Activated CD8-positive, alpha-beta memory T cell treated with anti-CD3 and anti-CD28 coated beads for 24 hours (primary cell): ENCODE measurements around the gene DIAPH3.
"Not testable (repeated sequence)": the region's sequence is repeated elsewhere in the genome, so short reads cannot be mapped to it uniquely, and the experiment has no call there.

Experiments used
- DNase-seq: peaks from one replicate; pipeline ENCODE4 v3.0.0-alpha.2; 2020

Gene DIAPH3, protein sequence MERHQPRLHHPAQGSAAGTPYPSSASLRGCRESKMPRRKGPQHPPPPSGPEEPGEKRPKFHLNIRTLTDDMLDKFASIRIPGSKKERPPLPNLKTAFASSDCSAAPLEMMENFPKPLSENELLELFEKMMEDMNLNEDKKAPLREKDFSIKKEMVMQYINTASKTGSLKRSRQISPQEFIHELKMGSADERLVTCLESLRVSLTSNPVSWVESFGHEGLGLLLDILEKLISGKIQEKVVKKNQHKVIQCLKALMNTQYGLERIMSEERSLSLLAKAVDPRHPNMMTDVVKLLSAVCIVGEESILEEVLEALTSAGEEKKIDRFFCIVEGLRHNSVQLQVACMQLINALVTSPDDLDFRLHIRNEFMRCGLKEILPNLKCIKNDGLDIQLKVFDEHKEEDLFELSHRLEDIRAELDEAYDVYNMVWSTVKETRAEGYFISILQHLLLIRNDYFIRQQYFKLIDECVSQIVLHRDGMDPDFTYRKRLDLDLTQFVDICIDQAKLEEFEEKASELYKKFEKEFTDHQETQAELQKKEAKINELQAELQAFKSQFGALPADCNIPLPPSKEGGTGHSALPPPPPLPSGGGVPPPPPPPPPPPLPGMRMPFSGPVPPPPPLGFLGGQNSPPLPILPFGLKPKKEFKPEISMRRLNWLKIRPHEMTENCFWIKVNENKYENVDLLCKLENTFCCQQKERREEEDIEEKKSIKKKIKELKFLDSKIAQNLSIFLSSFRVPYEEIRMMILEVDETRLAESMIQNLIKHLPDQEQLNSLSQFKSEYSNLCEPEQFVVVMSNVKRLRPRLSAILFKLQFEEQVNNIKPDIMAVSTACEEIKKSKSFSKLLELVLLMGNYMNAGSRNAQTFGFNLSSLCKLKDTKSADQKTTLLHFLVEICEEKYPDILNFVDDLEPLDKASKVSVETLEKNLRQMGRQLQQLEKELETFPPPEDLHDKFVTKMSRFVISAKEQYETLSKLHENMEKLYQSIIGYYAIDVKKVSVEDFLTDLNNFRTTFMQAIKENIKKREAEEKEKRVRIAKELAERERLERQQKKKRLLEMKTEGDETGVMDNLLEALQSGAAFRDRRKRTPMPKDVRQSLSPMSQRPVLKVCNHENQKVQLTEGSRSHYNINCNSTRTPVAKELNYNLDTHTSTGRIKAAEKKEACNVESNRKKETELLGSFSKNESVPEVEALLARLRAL

DNA sequence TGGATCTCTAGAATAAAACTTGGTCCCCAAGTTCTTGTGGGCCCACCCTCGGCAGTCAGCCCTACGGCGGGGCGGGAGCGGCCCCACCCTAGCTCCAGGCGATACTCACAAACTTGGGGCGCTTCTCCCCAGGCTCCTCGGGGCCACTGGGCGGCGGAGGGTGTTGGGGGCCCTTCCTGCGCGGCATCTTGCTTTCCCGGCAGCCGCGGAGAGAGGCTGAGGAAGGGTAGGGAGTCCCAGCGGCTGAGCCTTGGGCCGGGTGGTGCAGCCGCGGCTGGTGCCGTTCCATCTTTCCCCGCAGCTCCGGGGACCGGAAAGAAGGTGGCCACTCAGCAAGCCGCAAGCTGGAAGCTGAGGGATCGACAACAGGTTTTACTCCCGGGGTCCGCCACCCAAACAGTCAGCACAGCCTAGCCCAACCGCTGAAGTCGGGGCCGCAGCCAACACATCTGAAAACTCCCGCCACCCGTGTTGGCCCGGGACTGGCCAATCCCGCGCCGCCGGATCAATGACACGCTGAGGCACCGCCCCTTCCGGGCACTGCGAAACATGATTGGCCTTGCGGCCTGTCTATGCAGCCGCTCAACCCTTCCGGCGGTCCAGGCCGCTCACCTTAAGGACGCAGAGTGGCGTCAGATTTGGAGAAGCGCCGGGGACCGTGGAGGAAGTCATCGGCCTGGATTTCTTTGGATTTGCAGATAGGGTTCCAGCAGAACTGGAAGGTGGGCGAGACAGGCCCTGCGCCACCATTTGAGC, at the start of gene DIAPH3:
DIAPH3 (minus strand) TSS at position 451 of the 756 bp plus-strand sequence; CDS start at position 289, 162 bp downstream.
- DNase-seq, result peak; percentile 98

DNA sequence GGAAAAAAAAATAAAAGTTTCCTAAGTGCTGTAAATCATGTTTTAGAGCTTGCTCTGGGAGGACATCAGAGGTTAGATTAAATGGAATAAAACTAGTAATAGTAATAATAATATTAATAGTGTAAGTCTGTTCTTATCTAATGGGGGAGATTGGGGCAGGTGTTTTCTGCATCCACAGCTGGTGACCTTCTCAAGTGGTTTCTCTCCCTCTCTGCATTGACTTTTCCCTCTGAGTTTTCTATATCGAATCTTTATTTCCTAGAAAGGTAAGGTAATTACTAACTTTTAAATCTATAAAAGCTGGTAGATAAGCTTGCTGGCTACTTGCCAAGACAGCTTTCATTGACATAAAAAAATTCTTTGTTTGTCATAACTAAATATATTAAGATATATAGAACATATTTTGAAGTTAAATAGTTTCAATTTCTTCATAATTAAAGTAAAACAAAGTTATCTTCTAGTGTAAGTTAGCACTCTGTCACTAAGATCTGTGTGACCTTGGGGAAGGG, 49.6 kb upstream of the DIAPH3 start:
- no peak for DNase-seq

DNA sequence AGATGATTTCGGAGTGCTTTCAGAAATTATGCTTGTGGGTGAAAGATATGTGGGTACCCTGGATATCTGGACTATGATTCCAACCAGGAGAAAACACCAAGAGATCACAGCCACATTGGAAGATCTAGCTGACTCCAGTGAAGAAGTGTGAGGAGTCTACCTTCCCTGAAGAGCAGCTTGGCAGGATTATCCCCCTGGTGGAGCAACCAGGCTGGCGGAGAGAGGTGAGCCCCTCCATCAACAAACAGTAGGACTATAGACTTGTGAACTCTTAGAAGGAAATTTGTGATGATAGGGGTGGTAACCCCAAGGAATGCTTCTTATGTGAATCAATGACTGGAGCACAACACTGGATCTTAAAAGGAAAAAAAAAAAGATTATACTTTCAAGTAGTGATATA, 47.8 kb upstream of the DIAPH3 start:
- no peak for DNase-seq

GRCh38 chr13:60210510-60211330, 47.0 kb upstream of the DIAPH3 start:
- no peak for DNase-seq

DNA sequence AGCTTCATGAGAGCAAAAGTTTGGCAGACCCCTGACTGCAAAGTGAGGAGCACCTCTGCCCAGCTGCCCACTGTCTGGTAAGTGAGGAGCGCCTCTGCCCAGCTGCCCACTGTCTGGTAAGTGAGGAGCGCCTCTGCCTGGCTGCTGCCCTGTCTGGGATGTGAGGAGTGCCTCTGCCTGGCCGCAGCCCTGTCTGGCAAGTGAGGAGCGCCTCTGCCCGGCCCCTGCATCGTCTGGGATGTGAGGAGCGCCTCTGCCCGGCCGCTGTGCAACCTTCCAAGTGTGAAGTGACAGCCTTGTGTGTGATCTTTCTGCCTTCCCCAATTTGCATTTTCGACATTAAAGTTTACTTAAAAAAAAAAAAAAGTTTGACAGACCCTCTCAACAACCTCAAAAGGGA, 41.8 kb upstream of the DIAPH3 start:
- DNase-seq, result not testable (repeated sequence)

- no peak for DNase-seq
Measured at GRCh38 chr13:60201286-60201685, 37.6 kb upstream of the DIAPH3 start.

GRCh38 chr13:60195893-60196292, 32.2 kb upstream of the DIAPH3 start:
- not testable (repeated sequence) for DNase-seq

DNA sequence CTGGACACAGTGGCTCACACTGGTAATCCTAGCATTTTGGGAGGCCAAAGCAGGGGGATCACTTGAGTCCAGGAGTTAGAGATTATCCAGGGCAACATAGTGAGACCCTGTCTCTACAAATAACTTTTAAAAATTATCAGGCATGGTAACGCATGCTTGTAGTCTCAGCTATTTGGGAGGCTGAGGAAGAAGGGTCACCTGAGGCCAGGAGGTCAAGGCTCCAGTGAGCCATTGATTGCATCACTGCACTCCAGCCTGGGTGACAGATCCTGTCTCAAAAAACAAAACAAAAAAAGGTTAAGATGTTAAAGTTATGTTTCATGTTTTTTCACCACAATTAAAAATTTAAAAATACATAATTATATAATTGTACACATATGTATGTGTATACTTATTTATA, 19.2 kb upstream of the DIAPH3 start:
- no peak for DNase-seq

- DNase-seq, result no peak
Measured at GRCh38 chr13:60178327-60178726, 14.6 kb upstream of the DIAPH3 start.

GRCh38 chr13:60175571-60175970, 11.8 kb upstream of the DIAPH3 start:
- DNase-seq, result no peak

- no peak for DNase-seq
Measured at GRCh38 chr13:60174113-60174512, 10.4 kb upstream of the DIAPH3 start.

DNA sequence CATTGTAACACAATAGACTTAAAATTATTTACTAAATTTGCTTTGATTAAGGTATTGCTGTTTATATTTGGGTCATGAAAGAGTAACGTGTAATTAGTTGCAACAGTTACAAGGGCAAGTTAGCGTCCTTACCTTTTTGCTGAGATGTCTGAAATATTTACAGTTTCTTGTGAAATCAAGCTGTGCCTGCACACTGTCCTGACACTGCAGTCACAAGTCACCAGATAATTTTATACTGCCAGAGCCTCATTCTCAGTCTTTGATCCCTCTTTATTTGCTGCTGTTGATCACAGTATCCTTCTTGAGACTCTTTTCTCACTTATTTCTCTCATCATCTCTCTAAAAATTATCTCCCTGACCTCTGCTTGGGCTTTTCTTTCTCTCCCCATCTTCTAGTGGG, 8.4 kb upstream of the DIAPH3 start:
- no peak for DNase-seq

DNA sequence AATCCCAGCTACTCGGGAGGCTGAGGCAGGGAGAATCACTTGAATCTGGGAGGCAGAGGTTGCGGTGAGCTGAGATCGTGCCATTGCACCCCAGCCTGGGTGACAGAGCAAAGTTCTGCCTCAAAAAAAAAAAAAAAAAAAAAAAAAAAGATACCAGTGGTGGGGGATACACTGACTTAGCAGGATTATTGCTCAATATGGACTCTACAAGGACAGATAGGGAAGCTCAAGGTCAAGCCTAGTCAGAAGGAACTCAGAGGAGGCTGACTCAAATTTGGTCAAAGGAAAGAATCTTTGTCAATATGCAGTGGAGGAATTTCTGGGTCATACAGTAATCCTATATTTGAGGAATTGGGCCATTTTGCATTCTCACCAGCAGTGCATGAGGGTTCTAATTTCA, 6.7 kb upstream of the DIAPH3 start:
- no peak for DNase-seq

GRCh38 chr13:60169239-60170031, 5.7 kb upstream of the DIAPH3 start:
- no peak for DNase-seq

DNA sequence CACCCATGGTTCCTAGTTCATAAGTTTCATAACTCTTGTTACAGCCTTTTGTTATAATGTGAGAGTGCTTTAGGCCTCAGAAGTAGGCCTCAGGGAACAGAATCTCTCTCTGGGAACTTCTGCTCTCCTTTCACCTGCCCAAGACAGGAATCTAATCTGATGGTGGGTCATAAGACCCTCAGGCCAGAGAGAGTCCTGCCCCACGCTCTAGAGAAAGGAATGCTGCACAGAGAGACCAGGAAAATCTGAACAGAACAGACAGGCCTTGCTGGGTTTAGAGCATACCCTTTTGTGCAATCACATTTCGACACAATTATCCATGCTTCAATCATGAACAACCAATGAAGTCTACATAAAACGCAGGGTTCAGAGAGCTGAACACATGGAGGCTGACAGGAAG, 3.4 kb upstream of the DIAPH3 start:
- DNase-seq, result no peak

DNA sequence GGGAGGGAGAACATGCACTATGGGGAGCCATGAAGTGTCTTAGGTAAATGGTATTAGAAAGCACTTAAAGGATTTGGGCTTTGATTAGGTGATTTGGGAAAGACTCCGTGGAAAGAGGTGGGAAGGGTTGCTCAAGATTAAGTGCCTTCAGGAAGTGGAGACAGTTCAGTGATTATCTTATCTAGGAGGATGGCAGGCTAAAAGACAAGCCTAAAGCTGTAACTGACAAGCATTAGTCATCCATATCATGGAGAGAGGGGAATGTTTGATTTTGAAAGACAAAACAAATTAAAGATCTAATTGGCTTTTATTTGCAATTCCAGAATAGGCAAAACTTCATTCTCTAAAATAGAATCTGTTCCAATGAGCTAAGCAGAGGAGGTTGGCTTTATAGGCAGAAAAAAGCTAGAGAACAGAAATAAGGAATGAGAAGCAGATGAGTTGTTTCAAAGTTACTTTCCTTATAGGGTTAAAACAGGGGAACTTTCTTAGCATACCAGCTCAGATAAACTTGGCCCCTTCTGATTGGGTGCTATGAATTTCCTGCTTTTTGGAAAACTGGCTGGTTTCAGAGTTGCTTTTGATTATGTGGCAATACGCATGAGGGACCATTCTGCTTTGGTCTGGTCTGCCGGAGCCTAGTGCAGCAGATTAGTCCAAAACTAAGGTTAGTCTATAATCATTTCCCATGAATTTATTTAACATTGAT, 1.8 kb upstream of the DIAPH3 start:
- DNase-seq, result no peak

GRCh38 chr13:60164234-60164889, 634 bp upstream of the DIAPH3 start:
- DNase-seq, result no peak

DNA sequence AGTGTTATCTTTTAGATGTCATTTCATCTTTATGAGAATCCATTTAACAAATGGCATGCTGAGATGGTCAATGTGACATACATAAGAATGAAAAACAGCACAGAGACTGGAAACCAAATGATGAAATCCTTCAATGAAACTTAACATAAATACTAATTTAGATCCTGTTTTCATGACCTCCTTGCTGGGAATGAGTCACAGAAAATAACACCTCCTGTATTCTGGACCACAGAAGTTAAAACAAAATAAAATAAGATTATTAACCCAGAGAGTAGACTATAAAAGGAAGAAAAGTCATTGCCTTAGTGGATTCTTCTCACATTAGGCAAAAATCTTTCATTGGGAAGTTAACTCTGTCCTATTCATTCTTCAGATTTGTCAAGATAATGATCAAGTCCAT, 1.6 kb downstream of the DIAPH3 start:
- DNase-seq, result no peak

- DNase-seq, result no peak
Measured at GRCh38 chr13:60158321-60158801, 5.4 kb downstream of the DIAPH3 start.
